Hematopoietic multipotent progenitor cell treated with erythropoietin and hydrocortisone succinate and interleukin-3 and kit ligand, for 4 days (in vitro differentiated cells): ENCODE data around the gene ZRANB2.

Source experiments
- DNase-seq: peaks from one replicate; pipeline ENCODE4 v3.0.0-alpha.2; 2015

Gene ZRANB2

DNA sequence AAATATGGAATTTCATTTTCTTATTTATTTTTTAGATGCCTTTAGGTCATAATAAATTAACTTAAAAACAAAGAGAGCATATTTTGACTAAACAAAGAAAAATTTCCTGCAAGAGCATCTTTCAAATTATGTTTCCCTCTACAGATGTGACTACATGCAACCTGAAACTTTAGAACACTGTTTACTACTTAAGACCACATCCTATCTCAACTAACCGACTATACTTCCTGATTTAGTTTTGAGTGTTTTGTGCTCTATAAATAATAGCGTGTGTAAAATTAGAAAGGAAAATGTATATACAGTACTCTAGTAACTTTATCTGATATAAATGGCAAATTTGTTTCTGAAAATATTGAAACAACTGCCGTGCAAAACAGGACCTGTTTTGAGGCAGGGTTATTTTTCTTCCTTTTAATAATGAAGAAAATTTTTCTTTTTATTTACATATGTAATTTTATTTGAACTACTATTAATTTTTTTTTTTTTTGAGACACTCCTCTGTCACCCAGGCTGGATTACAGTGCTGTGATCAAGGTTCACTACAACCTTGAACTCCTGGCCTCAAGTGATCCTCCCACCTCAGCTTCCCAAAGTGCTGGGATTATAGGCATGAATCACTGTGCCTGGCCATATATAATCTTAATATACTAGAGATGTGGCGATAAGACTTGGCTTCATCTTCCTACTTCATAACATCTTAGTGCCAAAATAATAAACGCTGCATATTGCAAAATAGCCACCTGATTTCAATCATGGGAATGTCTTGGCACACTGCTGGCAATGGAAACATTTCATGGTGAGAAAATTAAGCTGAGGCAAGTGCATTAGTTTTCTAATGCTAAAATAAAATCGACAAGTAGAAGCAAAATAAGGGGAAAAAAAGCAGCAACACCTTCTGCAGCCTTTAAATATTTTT lies 12.3 kb downstream of the ZRANB2 start:
- DNase-seq = no peak

GRCh38 chr1:71054791-71055190 lies 26.0 kb downstream of the ZRANB2 start:
- no peak for DNase-seq

GRCh38 chr1:71054281-71054731 lies 26.5 kb downstream of the ZRANB2 start:
- peak; percentile 19 for DNase-seq

- DNase-seq = no peak
Measured at GRCh38 chr1:71053758-71054157, 27.1 kb downstream of the ZRANB2 start.

- no peak for DNase-seq
Measured at GRCh38 chr1:71053146-71053545, 27.7 kb downstream of the ZRANB2 start.

DNA sequence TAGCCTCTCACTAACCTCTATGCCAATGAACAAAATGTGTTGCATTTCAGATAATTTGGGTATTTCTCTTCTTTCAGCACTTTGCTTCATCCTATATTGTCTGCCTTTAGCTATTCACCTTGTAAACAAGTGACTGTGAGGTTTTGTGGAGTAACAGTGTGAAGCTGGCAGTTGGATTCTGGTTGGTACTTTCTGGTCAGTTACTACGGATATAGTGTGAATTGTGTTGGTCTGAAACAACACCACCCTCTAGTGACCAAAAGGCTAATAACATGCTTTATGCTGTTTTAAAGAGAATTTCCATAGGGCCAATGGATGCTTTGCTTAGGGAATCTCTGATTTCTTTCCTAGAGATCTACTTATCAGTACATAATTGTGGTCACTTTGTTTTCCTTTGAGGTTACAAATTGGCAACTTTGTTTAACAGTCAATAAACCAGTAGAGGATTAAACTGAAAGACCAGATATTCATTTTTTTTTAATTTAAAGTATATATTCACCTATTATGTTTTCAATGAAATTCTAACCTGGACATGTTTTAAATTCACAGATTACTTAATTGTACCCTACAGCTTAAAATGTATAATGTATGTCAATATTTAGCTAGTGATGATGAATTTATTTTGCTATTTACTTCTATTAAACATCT lies 30.8 kb downstream of the ZRANB2 start:
- peak; percentile 87 for DNase-seq

GRCh38 chr1:71047635-71048607 lies 32.9 kb downstream of the ZRANB2 start, which contains the start of gene PTGER3:
PTGER3 (minus strand) TSS chr1:71047816; CDS start chr1:71047577, 239 bp downstream.
- DNase-seq = peak; percentile 93

DNA sequence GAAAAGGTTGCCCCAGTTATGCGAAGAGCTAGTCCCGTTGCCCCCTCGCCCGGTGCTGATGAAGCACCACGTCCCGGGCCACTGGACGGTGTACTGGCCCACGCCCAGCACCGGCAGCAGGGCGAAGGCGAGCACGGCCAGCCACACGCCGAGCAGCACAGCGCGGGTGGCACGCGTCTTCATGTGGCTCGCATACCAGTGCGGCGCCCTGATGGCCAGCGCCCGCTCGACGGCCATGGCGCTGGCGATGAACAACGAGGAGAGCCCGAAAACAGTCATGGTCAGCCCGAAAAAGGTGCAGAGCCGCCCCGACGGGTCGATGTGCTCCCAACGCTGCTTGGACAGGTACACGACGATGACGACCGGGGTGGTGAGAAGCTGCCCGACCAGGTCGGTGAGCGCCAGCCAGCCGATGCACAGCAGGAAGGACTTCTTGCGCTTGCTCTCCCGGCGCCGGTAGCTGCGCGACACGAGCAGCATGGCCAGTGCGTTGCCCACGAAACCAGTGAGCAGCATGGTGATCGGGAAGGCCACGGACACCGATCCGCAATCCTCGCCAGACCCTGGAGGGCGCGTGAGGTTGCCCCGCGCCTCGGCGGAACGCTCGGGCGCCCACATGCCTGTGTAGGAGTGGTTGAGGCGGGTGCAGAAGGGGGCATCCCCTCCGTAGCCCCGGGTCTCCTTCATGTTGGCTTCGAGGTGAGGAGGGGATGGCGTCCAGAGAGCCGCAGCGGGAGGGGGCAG lies 33.8 kb downstream of the ZRANB2 start:
- DNase-seq = peak; percentile 63

GRCh38 chr1:71045463-71046028 lies 35.3 kb downstream of the ZRANB2 start:
- DNase-seq = no peak

GRCh38 chr1:71044833-71045232 lies 36.0 kb downstream of the ZRANB2 start:
- DNase-seq = peak; percentile 31

DNA sequence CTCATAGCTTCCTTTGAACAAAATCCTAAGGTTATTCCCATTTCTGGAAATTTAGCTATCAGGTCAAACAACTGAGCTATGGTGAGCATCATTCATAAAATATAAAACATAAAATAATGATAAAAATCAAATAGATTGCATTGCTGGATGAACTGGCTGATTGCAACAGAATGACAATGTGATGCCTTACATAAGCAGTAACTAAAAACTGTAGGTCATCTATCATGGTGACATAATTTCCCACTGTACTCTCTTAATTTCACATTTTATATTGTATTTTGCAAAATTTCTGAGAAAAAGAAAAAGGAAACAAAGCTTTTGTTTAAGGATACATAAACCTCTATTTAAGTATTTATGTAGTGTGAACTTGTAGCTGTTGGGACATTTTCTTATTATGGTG lies 37.8 kb downstream of the ZRANB2 start:
- DNase-seq = peak; percentile 36

- DNase-seq = no peak
Measured at GRCh38 chr1:71041806-71042205, 39.0 kb downstream of the ZRANB2 start.

DNA sequence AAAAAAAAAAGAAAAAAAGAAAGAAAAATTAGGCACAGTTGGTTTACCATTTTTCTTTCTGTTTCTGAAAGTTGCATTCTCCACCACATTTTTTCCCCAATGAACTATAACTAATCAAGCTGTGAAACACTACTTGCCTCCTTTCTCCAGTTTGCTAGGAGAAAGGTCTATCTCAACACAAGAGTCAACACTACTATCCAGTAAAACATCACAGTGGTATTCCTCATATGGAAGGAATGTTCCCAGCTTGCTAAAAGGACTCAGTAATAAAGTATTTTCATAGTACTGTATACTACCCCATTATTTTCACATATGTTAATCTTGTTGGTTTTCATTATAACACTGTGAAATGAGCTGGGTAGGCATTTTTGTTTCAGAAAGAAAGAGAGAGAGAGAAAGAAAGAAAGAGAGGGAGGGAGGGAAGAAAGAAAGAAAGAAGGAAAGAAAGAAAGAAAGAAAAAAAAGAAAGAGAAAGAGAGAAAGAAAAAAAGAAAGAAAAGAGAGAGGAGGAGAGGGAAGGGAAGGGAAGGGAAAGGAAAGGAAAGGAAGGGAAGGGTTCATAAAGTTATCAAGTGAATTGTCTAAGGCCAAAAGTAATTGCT lies 41.1 kb downstream of the ZRANB2 start:
- DNase-seq = no peak

DNA sequence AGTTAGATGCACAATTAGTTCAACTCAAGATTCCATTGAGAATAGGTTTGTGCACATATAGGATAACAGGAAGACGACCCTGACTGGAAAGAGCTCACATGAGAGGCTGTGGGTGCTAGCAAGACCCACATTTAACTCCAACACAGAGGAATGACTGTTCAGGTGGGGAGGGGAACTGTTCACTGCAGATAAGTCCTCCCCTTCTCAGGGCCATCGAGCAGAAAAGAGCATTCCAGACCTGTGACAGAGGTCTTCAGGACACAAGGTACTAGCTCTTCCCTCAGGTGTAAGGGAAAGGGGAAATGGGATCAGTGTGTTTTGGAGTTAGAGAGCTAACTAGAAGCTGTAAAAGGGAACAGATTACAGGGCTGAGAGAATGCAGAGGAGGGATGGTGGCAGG lies 41.9 kb downstream of the ZRANB2 start:
- DNase-seq = no peak

DNA sequence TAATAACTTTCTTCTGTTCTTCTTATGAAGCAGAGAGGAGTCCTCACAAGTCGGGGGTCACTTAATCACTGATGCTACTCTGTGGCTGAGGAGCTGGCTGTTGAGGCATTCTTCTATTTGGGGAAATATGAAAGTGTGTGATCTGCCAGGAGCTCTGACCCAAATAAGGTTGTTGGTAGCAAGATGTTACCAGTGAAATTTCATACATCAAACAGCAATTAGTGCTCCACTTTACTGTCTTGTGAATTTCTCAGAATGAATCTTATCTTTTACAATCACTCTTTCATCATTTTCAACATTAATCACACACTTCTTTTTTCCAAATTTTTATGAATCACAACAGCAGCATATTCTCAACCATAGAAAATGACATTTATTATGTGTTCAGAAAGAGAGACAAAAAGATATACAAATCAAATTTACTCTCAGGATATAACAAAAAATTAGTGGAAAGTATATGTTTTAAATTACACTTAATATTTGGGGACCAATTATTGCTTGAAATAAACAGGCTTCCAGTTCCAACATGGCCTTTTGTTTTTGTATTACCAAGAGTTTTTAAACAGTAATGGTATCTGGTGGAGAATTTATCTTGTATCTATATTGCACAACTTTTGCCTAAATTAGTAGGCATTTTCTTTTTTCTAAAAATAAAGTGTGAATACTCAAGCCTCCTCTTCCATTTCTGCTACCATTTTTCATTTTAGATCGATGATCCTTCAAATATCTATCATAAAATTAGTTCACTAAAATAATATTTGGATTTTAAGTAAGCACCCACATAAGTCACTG lies 42.8 kb downstream of the ZRANB2 start:
- no peak for DNase-seq

- no peak for DNase-seq
Measured at GRCh38 chr1:71037066-71037465, 43.8 kb downstream of the ZRANB2 start.

GRCh38 chr1:71033136-71033535 lies 47.7 kb downstream of the ZRANB2 start:
- no peak for DNase-seq

DNA sequence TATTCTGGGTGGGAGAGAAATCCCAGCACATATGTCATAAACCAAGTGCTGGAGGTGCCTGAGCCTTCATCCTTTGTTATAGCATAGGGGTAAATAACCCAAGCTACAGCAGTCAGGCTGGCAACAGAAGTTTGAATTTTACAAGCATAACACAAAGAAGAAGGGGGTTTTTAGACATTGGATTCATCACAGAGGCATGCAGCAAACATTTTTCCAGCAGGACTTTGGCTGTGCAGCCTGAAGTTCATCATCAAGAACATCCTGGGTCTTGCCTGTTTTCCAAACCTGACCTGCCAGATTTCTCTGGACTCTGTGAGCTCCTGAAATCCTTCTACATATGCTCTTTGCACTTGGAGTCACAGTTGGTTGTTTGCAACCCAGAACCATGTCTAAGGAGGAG lies 49.4 kb downstream of the ZRANB2 start:
- DNase-seq = no peak

GRCh38 chr1:71030026-71030425 lies 50.8 kb downstream of the ZRANB2 start:
- no peak for DNase-seq

DNA sequence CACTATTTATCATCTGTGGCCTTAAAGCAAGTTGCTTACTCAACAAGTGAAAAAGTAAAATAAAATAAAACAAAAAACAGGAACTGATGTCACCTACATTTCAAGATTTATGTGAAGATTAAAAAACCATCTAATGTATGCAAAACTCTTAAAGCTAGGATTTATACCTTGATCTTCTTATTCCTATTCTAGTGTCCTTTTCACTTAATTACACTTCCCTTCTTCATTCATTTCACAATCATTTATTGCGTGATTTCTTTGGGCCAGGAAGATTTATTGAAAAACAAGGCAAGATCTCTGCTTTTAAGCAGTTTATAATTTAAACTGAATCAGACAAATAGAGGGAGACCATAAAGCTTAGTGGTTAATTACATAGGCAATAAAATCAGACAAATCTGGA lies 51.9 kb downstream of the ZRANB2 start:
- no peak for DNase-seq
